CD4-positive, alpha-beta T cell treated with Interferon alpha-2 for 1 hour (primary cell): ENCODE results near the gene CFAP299.

Experiments used
- DNase-seq, 2 donors: peaks; one replicate each; pipeline ENCODE4 v3.0.0-alpha.2; 2020 to 2022

The CFAP299 gene

DNA sequence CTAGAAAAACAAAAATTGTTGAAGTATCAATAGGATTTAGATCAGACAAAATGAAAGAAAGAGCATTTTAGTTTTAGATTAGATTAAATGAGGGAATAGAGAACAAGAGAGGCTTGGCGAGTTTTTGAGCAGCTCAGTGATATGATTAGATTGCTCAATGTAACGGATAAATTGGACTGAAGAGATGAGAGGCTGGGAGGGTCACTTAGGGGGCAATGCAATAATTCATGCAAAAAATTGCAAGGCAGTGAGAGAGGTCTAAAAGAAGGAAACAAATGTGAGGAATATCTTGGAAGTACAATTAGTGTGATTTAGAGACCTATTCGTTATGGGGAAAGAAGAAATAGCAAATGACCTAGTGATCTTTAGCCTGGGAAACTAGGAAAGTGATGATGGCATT is 644.7 kb downstream of the CFAP299 start:
- DNase-seq = no peak

DNA sequence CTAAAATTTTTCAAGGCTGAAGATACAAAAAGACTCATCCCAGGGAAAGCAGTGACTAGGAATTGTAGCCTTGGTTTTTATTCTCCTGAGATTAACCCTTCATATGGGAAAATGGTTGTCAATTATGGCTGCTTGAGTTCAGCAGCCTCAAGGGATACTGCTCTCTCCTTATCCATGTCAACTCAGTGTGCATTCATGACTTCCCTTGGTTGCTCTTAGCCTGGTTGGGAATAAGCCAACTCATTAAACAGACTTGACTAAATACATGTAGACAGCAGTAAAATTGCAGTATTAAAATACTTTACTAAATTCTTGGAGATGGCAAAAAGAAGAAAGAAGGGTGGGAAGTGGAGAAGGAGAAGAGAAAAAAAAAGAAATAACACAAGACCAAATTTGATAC is 650.5 kb downstream of the CFAP299 start:
- no peak for DNase-seq

DNA sequence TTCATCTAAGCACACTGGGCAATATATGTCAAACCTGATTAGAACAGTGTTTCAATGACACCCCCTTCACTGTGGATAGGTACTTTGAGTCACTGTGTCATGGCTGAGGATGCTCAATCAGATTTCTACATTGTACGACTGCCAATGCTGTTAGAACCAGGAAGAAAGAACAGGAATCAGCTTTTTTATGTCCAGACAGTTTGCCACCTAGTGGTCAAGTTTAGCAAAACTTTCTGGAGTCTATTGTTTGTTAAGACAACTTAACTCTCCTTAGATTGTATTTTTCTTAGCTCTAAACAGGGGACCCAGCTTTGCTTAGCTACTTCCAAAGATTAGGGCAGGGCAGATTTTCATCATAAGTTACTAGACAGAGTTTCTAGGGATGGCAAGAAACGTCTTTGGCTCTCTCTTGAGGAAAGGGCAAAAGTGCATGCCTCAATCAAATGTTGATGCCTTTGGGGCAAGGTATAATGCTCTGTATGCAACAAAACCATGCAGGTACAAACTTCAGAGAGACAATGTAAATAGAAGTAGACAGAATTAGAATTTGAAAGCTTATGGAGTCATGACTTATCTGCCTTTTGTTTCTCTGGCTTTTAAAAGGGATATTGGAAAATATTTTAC is 654.5 kb downstream of the CFAP299 start:
- DNase-seq = peak; percentile 8 to 67

DNA sequence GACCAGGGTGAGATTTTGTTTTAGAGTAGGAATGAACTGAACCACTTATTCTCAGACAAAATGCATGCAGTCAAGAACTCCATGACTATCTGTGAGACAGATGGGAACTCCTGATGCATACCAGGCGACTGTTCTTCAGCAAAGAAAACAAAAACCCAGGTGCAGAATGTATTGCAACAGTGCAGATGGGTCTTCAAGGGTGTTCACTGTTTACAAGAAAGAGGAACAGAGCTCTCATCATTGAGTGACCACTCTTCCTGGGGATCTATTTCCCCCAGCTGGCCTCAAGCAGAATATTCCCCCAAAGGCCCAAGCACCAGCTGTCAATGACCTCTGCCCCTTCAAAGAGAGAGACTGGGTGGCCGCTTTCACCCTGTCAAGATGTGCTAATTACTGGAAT is 655.3 kb downstream of the CFAP299 start:
- DNase-seq = no peak

DNA sequence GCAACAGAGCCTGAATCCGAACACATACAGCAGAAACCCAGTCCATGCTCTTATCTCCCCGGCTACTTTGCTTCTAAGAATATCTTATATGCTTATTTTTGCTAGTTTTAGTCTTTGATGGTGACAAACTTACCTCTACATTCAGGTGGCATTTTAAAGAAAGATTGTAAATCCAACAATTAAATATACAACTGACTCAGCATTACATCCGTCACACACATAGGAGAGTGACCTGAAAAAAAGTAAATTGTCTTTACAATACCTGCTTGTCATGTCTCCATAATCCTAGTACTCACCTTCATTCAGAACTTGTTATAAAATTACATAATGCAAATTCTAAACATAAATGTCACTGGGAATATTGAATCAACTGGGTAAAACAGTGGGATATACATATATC is 664.4 kb downstream of the CFAP299 start:
- no peak for DNase-seq

DNA sequence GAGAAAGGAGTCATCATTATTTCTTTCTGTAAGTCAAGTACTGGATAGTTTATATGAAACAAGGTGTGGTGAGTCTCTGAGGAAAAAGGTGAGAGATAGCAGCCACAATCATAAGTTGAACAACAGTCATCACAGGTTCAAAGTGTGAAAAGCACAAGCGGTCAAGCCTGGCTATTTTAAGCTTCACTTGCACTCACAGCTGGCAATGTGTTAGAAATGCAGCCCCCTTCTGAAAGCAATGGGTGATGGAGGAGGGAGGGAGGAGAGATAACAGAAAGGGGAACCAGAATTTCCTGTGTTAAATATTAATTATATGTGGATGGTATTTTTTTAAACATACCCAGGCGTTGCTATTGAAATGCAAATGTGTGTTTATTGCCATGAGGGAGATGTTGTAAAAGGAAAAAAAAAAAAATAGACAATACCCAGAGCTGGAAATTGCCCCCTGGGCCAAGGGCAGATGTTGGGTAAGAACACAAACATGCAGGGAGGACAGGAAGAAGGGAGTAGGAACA is 668.1 kb downstream of the CFAP299 start:
- peak in 1 of 2 donors; percentile 10 for DNase-seq

DNA sequence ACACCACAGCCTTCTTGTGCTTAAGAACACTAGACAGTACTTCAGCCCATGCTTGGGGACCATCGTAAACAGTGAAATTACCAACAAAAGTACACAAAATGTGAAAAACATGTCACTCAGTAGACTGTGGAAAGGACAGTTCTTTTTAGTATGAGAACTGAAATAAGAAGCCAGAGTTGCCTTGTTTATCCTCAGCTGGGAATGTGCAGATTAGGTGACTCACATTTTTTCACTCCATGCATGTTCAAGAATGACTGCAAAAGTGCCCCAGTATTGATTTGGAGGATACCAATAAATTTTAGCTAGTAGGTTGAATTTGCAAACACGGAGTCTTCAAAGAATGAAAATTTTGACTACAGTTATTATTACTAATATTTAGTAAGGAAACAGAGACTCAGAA is 671.9 kb downstream of the CFAP299 start:
- DNase-seq = no peak
